GM18519 (cell line): ENCODE measurements around the gene AURKA.
"Not testable (repeated sequence)": the region's sequence is repeated elsewhere in the genome, so short reads cannot be mapped to it uniquely, and the experiment has no call there.

ENCODE experiments used
- ATAC-seq: cut with Tn5 transposase; IDR thresholded peaks from one replicate; pipeline ENCODE4 v1.9.1; 2021; ENCODE audit warnings: mild to moderate bottlenecking, moderate library complexity; ENCODE audit not compliant: unreplicated experiment, low FRiP score

The AURKA gene

GRCh38 chr20:56422076-56422823, 30.2 kb upstream of the AURKA start:
- no peak for ATAC-seq

- no peak for ATAC-seq
These were observed 29.1 kb upstream of the AURKA start for GRCh38 chr20:56420940-56421688.

- ATAC-seq: no peak
These were observed 28.0 kb upstream of the AURKA start for GRCh38 chr20:56420028-56420427.

- no peak for ATAC-seq
These were observed 26.4 kb upstream of the AURKA start for GRCh38 chr20:56418385-56418861.

GRCh38 chr20:56417911-56418310, 25.9 kb upstream of the AURKA start:
- ATAC-seq: no peak

- ATAC-seq: no peak
These were observed 25.4 kb upstream of the AURKA start for GRCh38 chr20:56417402-56417801.

- no peak for ATAC-seq
These were observed 23.1 kb upstream of the AURKA start for GRCh38 chr20:56414842-56415765.

- ATAC-seq: no peak
These were observed 20.9 kb upstream of the AURKA start for GRCh38 chr20:56412949-56413348.

- ATAC-seq: no peak
These were observed 20.4 kb upstream of the AURKA start for GRCh38 chr20:56412473-56412790.

- ATAC-seq: no peak
These were observed 19.9 kb upstream of the AURKA start, which contains the start of gene CASS4 for GRCh38 chr20:56411759-56412472. CASS4 (plus strand) TSS chr20:56412260; CDS start chr20:56412459, 199 bp downstream.

GRCh38 chr20:56411287-56411686, 19.3 kb upstream of the AURKA start:
- not testable (repeated sequence) for ATAC-seq

- ATAC-seq: no peak
These were observed 17.9 kb upstream of the AURKA start for GRCh38 chr20:56409956-56410355.

GRCh38 chr20:56409521-56409920, 17.5 kb upstream of the AURKA start:
- ATAC-seq: no peak

GRCh38 chr20:56406910-56407309, 14.9 kb upstream of the AURKA start:
- ATAC-seq: no peak

GRCh38 chr20:56405356-56405755, 13.3 kb upstream of the AURKA start:
- ATAC-seq: not testable (repeated sequence)

- no peak for ATAC-seq
These were observed 11.4 kb upstream of the AURKA start for GRCh38 chr20:56403465-56403864.

GRCh38 chr20:56400001-56400640, 8.1 kb upstream of the AURKA start:
- ATAC-seq: peak; percentile 60

- no peak for ATAC-seq
These were observed 3.2 kb upstream of the AURKA start for GRCh38 chr20:56395166-56395565.

GRCh38 chr20:56393653-56394052, 1.6 kb upstream of the AURKA start:
- ATAC-seq: no peak
